ENCODE measurements around the gene GALNT2.
A peak's percentile ranks its signal among the peaks of the same experiment; 100 is the strongest.

GALNT2 gene

DNA sequence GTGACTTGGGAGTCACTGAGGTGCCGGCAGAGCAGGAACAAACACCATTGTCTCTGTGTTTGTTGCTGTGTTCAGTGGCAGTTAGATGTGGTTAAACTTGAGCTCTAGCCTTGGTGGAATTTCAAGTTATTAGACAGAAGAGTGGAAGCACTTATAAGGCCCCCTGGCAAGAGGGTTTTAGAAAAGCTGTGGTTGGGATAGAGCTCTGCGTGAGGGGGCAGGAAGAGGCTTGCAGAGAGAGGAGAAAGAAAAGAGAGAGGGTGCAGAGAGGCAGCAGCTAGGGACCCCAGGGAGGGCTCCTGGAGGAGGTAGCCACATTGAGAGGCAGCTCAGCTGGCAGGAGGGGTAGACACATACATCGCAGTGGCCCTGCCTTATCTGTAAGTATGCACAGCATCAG is 128.2 kb downstream of the GALNT2 start:
- DNase-seq = peak; percentile 30

DNA sequence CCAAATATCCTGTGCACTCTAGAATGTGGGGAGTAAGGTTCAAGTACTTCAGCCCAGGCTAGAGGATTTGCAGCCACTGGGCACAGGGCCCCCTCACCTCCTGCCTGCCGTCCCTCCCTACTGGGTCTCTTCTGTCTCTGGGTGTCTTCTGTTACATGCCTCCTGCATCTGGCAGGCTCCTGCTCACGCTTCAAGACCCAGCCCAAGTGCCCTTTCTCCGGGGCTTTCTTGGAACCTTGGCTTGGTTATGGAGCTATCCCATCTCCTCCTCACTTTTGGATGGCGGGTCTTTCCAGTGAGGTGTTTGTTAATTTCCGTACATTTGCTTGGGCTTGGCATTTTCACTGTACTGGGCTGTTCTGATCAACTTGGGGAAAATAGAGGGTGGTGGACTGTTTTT is 129.0 kb downstream of the GALNT2 start:
- no peak for DNase-seq

DNA sequence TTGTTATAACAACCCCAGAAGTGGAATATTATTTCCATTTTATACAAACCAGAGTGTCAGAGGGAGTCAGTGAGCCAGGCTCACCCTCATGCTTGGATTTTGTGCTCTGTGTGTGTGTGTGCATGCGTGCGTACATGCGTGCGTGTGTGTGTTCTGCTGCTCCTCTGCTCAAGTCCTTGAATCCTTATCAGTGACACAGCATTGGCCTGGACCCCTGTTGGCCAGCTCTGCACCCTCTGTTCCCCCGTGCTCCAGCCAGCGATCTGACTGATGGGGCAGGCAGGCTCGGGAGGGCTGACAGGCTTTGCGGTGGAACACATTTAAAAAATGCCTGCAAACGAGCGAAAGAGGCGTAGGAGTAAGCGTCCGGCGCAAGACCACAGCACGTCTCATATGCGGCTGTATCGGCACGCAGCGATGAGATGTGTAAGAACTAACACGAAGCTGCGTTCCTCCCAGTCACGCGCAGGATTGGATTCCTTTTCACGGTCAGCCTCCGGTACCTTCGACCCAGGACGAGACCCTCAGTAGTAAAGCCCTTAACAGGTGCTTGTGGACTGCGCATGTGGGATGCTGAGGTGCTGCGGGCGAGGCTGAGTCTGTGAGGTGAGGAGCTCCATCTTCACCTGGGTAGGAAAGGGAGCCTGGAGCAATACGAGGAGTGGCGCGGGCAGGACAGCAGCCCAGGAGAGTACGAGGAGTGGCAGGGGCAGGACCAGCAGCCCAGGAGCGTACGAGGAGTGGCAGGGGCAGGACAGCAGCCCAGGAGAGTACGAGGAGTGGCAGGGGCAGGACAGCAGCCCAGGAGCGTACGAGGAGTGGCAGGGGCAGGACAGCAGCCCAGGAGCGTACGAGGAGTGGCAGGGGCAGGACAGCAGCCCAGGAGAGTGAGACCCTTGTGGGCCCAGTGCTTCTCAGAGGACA is 130.9 kb downstream of the GALNT2 start:
- no peak for DNase-seq

DNA sequence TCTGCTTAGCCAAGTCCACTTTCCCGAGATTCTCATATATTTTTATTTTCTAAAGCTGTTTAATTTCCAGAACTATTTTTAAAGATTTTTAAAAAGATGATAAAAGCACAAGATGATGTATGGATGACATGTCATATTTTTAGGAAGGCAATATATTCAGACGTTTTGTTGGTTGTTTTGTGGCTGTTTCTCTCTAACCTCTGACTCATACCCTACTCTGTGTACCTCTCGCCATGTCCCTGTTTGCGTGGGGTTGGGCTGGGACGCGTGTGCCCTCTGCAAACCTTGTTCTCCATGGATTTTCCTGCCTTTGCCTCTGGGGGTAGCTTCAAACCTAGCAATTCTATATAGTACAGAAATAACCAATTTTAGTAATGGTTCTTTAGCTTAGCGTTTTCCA is 132.0 kb downstream of the GALNT2 start:
- DNase-seq = no peak

DNA sequence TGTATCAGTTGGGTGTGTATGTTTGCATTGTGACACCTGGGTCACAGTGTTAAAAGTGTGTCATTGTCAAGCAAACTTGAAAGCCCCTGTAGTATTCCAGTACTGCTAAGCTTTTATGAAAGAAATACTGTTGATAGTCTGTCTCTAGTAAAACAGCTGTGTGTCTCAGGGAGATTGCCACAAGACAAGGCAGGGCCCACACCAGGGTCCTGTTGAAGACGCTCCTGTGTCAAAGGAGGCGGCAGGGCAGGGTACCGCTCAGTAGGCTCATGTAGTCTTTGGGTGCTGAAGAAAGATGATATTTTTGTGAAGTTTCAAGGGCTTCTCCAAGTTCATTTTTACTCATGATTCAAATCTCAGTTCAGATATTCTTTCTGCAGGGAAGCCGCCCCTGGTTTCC is 132.5 kb downstream of the GALNT2 start:
- DNase-seq = no peak

DNA sequence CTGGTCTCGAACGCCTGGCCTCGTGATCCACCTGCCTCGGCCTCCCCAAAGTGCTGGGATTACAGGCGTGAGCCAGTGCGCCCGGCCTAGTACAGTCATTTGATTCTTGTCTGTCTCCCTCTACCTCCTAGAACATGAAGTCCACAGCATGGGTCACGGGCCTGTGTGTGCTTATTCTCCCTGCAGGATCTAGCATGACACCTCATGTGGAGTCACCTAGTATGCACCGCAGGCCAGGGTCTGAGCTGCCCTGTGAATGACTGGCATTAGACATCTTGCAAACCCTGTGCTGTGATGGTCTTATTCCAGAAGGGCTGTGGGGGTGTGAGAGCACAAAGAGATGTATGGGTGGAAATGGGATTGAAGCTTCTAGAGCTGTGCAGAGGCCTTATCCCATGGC is 133.2 kb downstream of the GALNT2 start:
- no peak for DNase-seq

DNA sequence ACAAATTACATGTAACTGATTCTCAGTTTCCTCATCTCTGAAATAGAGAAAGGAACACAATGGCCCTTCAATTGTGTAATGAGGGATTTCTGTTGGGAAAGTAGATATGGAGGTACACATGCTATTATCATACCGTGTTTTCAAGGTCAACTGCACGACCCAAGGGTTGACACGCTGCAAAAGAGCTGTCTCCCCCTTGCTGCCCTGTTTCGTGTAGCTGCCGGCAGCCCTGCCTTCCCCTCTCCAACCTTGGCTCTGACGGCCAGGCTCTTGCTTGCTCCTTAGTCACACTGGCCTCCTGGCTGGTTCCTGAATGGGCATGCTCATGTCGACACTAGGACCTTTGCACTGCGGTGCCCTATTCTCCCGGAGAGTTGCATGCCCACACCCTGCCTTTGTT is 134.4 kb downstream of the GALNT2 start:
- no peak for DNase-seq

DNA sequence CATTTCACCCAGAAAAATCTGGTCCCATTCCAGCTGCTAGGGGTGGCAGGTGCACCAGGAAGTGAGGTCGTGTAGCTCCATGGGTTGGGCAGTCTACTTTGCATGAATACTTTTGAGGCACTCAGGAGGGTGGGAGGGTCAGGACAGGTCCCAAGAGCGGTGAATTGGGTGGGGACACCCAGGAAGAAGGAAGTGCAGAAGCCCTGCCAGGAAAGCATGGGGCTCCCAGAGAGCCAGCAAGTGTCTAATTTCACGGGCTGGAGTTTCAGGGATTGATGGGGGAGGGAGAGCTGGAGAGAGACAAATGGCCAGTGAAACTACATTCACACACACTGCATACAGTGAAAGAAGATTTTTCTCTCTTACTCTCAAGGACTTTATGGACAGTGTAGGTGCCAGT is 137.8 kb downstream of the GALNT2 start:
- peak; percentile 54 for DNase-seq

DNA sequence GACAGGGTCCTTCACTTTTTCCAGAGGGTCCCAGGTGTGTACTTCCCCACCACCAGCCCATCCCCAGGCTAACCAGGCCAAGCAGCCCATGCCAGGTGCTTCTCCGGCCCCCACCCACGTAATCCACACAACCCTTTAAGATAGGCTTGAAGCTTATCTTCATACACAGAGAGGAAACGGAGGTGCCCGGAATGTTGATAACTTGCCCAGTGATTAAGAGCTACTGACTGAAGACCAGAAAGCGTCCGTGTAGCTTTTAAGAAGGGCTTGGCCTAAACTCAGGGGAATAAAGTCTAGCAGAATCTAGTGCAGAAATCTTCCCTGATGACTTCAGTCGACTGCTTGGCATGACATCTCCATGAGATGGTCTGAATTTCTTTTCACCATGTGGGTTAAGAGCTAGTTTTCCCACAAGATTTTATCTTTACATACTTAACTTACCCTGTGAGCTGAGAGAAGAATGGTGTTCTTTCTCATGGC is 138.7 kb downstream of the GALNT2 start:
- DNase-seq = no peak

DNA sequence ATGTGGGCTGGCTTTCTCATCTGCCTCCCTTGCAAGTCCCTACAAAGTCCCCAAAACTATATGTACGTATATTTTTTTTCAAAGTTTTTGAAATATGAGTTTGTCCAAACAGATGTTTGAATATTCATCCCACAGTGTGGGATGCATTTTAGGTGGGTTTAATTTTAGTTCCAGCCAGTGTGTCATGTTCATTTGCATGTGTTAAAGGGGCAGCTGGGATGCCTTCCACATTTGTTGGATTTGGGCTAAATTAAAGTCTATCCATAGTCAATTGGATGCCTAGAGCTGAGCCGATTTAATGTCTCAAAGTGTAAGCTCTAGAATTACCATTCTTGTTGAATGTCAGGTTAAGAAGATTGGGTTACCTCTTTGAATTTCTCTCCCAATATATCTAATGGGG is 139.2 kb downstream of the GALNT2 start:
- no peak for DNase-seq

DNA sequence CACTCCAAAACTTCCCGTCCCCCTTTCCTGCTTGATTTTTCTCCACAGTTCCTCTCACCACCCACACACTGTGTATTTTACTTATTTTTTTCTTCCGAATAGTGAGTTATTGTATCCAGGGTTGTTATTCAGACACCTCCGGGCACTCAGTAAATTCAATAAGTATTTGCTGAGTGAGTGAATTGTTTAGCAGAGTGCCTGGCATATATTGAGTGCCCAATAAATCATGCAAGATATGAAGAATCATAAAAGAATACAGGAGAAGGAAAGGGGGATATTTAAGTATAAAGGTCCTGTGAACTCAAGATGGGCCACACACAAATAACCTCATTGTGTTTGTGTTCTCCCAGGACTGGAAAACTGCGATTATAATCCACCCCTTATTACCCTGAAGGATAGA is 139.9 kb downstream of the GALNT2 start:
- no peak for DNase-seq

DNA sequence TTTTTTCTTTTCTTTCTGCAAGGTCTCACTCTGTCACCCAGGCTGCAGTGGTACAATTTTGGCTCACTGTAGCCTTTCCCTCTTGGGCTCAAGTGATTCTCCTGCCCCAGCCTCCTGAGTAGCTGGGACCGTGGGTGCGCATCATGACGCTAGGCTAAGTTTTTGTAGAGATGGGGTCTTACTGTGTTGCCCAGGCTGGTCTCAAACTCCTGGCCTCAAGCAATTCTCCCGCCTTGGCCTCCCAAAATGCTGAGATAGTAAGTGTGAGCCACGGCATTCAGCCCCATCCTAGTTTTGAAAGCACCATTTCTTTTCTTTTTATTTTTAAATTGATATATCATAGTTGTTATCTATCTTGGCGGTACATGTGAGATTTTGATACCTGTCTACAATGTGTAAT is 140.6 kb downstream of the GALNT2 start:
- DNase-seq = no peak

DNA sequence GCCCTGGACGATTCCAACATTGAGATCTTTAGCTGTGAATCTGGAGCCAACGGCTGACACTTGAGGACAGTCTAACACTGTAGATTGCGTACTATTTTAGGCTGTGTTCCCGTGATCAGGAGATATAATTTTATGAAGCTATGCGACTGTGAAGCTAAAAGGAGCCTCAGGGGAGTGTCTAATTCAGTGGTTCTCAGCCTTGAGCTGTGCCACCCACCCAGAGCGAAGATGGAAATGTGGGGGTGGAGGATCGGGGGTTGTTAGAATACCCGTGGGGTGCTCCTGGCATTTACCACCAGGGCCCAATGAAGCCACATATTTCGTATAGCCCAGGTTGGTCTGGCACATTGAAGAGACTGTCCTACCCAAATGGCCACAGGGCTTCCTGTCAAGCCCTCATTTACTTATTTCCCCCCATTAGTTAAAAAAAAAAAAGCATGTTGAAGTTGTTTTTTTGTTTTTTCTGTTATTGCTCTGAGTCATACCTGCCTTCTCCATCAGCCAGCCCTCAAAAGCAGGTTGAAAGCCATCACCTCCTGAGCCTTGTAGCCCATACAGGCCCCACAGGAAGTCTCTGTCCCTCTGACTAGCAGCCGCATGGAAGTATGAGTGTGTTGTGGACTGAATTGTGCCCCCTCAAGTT is 141.7 kb downstream of the GALNT2 start:
- no peak for DNase-seq

DNA sequence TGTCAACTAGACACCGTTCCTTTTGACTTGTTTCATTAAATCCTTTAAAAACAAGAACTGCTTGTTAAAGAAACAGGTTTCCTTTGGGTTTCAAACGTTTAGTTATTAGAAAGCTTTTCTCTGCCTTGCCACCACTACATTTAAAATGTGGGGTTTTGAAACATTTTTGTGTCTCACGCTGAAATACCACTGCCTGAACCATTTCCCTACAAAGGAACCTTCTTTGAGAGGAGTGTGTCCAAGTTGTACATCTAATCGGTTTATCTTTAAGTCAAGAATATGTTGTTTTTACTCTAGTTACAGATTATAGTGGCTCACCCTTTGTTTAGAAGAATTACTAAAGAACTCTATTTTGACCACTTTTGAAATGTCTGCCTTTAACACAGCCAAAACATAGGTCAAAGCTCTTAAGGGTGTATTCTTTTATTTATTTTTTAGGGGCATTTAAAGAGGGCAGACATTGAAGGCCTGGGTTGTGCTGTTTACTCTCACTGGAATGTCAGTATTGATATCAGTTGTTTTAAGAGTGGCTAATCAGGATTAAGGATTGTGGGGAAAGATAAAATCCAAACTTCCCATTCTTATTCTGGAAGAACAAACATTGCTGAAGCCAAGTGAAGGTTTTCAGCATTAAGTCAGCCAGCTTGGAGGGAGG is 143.4 kb downstream of the GALNT2 start:
- DNase-seq = no peak

DNA sequence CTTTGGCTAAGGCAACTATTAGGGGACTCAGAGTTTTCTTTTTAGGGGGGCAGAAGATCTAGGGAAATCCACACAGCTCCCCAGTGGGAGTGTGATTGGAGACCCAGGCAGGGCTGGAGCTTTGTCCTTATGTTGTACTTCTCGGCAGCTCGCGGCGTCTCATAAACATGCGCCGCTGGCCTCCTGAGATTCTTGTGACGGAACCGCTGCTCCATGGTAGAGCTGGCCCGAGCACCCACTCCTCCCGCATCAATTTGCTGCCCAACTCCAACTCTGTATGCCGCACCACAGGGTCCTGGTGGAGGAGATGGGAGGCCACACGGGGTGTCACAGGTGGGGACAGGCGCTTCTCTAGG is 143.9 kb downstream of the GALNT2 start:
- DNase-seq = no peak

DNA sequence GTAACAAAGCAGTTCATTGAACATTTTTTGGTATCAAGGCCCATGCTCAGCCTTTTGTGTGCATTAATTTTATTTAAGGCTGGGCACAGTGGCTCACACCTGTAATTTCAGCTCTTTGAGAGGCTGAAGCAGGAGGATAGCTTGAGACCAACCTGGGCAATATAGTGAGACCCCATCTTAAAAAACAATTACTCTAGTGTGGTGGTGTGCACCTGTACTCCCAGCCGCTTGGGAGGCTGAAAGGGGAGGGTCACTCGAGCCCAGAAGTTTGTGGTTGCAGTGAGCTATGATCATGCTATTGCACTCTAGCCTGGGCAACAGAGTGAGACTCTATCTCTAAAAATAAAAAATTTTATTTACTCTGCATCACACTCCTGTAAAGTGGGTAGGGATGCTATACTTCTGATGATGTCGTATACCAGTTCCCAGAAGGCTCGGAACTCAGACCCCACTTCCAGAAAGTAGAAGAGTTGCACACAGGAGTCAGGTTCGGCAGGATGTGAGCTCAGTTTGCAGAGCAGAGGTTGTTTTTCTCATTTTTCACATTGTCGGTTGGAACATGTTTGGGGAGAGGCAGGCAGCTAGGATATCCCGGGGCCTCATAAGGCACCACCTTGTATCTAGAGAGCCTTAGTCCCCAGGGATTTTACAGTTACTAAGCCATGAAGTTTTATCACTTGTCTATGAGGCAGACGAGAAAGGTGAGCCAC is 144.6 kb downstream of the GALNT2 start:
- DNase-seq = no peak

DNA sequence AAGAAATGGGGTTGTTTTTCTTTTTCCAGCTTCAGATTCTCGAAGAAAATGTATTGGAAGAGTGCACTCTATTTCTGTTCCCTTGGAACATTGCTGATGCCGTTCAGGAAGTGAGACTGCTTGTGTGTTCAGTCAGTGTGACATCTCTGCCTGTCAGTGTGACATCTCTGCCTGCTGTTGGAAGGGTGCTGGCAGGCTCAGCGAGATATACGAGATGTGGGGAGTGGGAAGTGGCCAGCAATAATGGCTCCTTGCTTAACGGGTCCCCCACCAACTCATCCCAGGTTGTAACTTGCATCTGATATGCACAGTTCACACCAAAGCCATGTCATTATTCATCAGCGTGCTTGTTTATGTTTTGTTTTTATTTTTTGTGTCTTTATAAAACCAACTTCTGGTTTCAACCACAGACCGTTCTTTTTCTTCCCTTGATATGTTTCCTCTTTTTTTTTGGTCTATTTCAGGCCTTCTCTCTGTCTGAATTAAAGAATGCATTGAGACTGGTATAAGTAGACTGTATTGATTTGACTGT is 145.4 kb downstream of the GALNT2 start:
- DNase-seq = no peak

DNA sequence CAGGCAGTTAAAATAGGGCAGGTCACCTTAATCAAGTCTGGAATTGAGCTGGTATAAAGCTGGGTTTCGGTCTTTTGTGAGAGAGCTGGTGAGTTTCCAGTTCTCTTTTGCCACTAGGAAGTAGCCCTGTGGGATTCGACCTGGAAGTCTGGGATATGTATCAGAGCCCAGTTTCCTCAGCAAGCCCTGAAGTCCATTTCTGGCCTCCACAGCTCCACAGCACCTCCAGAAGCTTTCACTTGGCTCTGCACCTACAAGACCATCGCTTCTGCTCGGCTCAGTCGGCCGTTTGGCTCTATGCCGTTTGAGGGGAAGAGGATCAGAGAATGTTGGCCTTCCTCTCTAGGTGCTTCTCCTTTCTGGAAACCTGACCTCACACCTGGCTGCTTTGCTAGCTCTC is 148.0 kb downstream of the GALNT2 start:
- DNase-seq = peak; percentile 80

DNA sequence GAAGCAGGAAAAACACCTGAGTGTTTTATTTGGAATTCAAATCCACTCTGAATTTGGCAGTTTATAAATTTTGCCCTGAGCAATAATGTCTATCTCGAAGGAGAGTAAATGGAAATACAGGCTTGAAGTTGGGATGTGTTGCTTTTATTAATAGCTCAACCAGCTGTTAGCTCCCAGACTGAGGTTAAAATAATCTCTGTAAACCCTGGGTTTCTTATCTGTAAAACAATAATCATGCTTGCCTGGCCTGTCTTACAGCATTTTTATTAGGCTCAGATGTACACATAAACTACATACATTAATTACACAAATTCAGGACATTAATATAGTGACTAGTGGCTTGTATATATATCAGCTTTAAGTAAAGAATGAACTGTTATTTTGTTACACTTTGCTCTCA is 148.5 kb downstream of the GALNT2 start:
- DNase-seq = no peak

DNA sequence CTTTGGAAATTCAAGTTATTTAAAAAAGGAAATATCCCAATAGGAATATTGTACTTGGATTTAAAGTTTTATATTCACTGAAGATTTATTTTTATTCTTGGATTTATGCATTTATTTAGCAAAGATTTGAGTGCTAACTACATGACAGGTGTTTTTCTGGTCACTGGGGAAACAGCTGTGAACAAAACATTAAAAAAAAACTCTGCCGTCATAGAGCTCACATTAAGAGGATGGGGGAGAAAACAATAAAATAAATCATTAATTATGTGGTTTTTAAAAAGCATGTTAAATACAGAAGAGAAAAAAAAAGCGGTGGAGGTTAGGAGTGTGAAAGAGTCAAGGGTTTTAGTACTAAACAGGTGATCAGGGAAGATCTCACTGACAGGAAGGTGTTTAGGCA is 149.9 kb downstream of the GALNT2 start:
- no peak for DNase-seq

DNA sequence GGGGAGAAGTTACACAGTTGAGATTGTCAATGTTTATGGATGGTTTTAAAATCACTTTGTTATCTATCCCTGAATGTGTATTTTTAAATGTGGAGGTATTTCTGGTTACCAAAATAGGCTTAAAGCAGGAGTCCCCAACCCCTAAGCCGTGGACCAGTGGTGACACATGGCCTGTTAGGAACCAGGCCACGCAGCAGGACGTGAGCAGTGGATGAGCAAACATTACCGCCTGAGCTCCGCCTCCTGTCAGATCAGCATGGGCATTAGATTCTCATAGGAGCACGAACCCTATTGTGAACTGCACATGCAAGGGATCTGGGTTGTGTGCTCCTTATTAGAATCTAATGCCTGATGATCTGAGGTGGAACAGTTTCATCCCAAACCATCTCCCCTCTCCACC is 151.6 kb downstream of the GALNT2 start:
- no peak for DNase-seq

DNA sequence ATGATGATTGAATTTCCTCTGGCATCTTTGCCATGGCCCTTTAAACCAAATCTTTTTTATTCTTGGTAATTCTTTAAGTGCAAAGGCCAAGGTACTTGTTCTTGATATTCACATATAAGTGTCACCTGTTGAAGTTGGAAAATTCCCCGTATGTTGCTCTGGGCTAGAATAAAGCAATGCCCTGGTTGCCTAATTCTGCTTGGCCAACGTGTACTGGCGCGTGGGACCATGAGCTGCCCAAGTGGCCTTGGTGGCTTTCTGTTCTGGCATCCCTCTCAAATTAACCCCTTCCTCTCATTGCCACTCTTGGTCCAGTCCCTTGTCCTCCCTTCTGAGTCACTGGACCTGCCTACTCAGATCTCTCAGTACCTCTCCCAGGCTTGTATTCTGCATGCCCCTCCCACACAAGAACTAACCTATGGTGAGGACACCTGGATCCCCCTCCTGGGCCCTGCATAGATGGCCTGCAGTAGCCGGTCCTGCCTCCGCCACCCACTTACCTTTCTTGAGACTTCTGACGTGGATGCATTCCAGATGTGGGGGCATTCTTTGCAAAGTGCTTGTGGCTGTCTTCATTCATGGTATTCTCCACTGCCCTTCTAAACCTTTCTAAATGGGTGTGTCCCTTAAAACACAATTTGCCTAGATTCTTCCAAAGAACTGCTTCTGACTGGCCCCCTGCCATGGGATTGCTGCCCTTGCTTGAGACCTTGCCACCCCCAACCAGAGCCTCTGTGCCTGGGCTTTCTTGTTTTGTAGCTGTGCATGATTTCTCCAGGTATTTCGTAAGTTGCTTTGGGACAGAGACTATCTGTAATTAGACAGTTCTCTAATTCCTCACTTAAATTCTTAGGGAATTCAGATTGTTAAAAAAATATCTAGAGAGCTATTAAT is 152.4 kb downstream of the GALNT2 start:
- DNase-seq = no peak
